ENCODE measurements around the gene SRY.
A peak's percentile ranks its signal among the peaks of the same experiment; 100 is the strongest.
"Not testable (repeated sequence)": the region's sequence is repeated elsewhere in the genome, so short reads cannot be mapped to it uniquely, and the experiment has no call there.

The SRY gene

GRCh38 chrY:2787600-2787999 lies at the start of gene SRY:
Gene SRY, minus strand, starts transcription at chrY:2787682. Its CDS starts 79 bp downstream, at chrY:2787603.
- H3K4me3 ChIP-seq (ENCODE audit: low read depth in 1 of 2, low read length in 2 of 2) = peak within 1 kb of the TSS; percentile 48 to 60
- H3K4me1 ChIP-seq (ENCODE audit: control insufficient read depth in 1 of 2, insufficient read depth in 2 of 2, low read length in 2 of 2) = no peaks in the 10 kb centered on the region
- no peak within 1 kb of the TSS for H3K9ac ChIP-seq (ENCODE audit: low read depth in 1 of 2, low read length in 2 of 2)
- no peaks in the 10 kb centered on the region for H3K36me3 ChIP-seq (ENCODE audit: control insufficient read depth in 1 of 2, insufficient read depth in 2 of 2, low read length in 2 of 2)
- no peaks in the 10 kb centered on the region for H3K9me3 ChIP-seq (ENCODE audit: control insufficient read depth in 1 of 2, low read length in 2 of 2)
- H3K27ac ChIP-seq (ENCODE audit: low read depth, low read length) = no peak within 1 kb of the TSS
- peaks cover 5 to 25% of the 10 kb centered on the region in 2 donors for H3K27me3 ChIP-seq (ENCODE audit: control insufficient read depth in 1 of 2, insufficient read depth in 2 of 2, low read length in 2 of 2)

- Histone ChIP-seq H3K27ac (ENCODE audit: low read depth, low read length) (no peak overlapping the region), H3K9me3 (ENCODE audit: control insufficient read depth in 1 of 2, low read length in 2 of 2) (no peaks in the 10 kb centered on the region), H3K9ac (ENCODE audit: low read depth in 1 of 2, low read length in 2 of 2) (no peak overlapping the region), H3K27me3 (ENCODE audit: control insufficient read depth in 1 of 2, insufficient read depth in 2 of 2, low read length in 2 of 2) (no peaks in the 10 kb centered on the region), H3K4me1 (ENCODE audit: control insufficient read depth in 1 of 2, insufficient read depth in 2 of 2, low read length in 2 of 2) (peaks cover 0 to 1% of the 10 kb centered on the region in 2 donors), H3K4me3 (ENCODE audit: low read depth in 1 of 2, low read length in 2 of 2) (no peak overlapping the region), H3K36me3 (ENCODE audit: control insufficient read depth in 1 of 2, insufficient read depth in 2 of 2, low read length in 2 of 2) (no peaks in the 10 kb centered on the region)
Observed at GRCh38 chrY:2837078-2837477, 49.6 kb upstream of the SRY start.

GRCh38 chrY:2835230-2835629 lies 47.7 kb upstream of the SRY start:
- Histone ChIP-seq H3K9me3 (ENCODE audit: control insufficient read depth in 1 of 2, low read length in 2 of 2) (no peaks in the 10 kb centered on the region), H3K27me3 (ENCODE audit: control insufficient read depth in 1 of 2, insufficient read depth in 2 of 2, low read length in 2 of 2) (no peaks in the 10 kb centered on the region), H3K36me3 (ENCODE audit: control insufficient read depth in 1 of 2, insufficient read depth in 2 of 2, low read length in 2 of 2) (no peaks in the 10 kb centered on the region), H3K4me3 (ENCODE audit: low read depth in 1 of 2, low read length in 2 of 2) (no peak overlapping the region), H3K27ac (ENCODE audit: low read depth, low read length) (no peak overlapping the region), H3K4me1 (ENCODE audit: control insufficient read depth in 1 of 2, insufficient read depth in 2 of 2, low read length in 2 of 2) (no peaks in the 10 kb centered on the region), H3K9ac (ENCODE audit: low read depth in 1 of 2, low read length in 2 of 2) (no peak overlapping the region)

- no peak overlapping the region for H3K27ac ChIP-seq (ENCODE audit: low read depth, low read length)
- no peaks in the 10 kb centered on the region for H3K36me3 ChIP-seq (ENCODE audit: control insufficient read depth in 1 of 2, insufficient read depth in 2 of 2, low read length in 2 of 2)
- no peak overlapping the region for H3K9ac ChIP-seq (ENCODE audit: low read depth in 1 of 2, low read length in 2 of 2)
- H3K4me3 ChIP-seq (ENCODE audit: low read depth in 1 of 2, low read length in 2 of 2) = no peak overlapping the region
- no peaks in the 10 kb centered on the region for H3K9me3 ChIP-seq (ENCODE audit: control insufficient read depth in 1 of 2, low read length in 2 of 2)
- H3K4me1 ChIP-seq (ENCODE audit: control insufficient read depth in 1 of 2, insufficient read depth in 2 of 2, low read length in 2 of 2) = no peaks in the 10 kb centered on the region
- no peaks in the 10 kb centered on the region for H3K27me3 ChIP-seq (ENCODE audit: control insufficient read depth in 1 of 2, insufficient read depth in 2 of 2, low read length in 2 of 2)
Observed at GRCh38 chrY:2828497-2828896, 41.0 kb upstream of the SRY start.

- no peaks in the 10 kb centered on the region for H3K9me3 ChIP-seq (ENCODE audit: control insufficient read depth in 1 of 2, low read length in 2 of 2)
- no peak overlapping the region for H3K9ac ChIP-seq (ENCODE audit: low read depth in 1 of 2, low read length in 2 of 2)
- H3K4me1 ChIP-seq (ENCODE audit: control insufficient read depth in 1 of 2, insufficient read depth in 2 of 2, low read length in 2 of 2) = no peaks in the 10 kb centered on the region
- no peaks in the 10 kb centered on the region for H3K27me3 ChIP-seq (ENCODE audit: control insufficient read depth in 1 of 2, insufficient read depth in 2 of 2, low read length in 2 of 2)
- no peaks in the 10 kb centered on the region for H3K36me3 ChIP-seq (ENCODE audit: control insufficient read depth in 1 of 2, insufficient read depth in 2 of 2, low read length in 2 of 2)
- H3K4me3 ChIP-seq (ENCODE audit: low read depth in 1 of 2, low read length in 2 of 2) = no peak overlapping the region
- no peak overlapping the region for H3K27ac ChIP-seq (ENCODE audit: low read depth, low read length)
Observed at GRCh38 chrY:2824471-2824870, 37.0 kb upstream of the SRY start.

GRCh38 chrY:2817146-2817896 lies 29.8 kb upstream of the SRY start:
- not testable (repeated sequence) for H3K9me3 ChIP-seq (ENCODE audit: control insufficient read depth in 1 of 2, low read length in 2 of 2); H3K4me1 ChIP-seq (ENCODE audit: control insufficient read depth in 1 of 2, insufficient read depth in 2 of 2, low read length in 2 of 2); H3K36me3 ChIP-seq (ENCODE audit: control insufficient read depth in 1 of 2, insufficient read depth in 2 of 2, low read length in 2 of 2); H3K27me3 ChIP-seq (ENCODE audit: control insufficient read depth in 1 of 2, insufficient read depth in 2 of 2, low read length in 2 of 2); H3K9ac ChIP-seq (ENCODE audit: low read depth in 1 of 2, low read length in 2 of 2); H3K27ac ChIP-seq (ENCODE audit: low read depth, low read length); H3K4me3 ChIP-seq (ENCODE audit: low read depth in 1 of 2, low read length in 2 of 2)

GRCh38 chrY:2800246-2800645 lies 12.8 kb upstream of the SRY start:
- Histone ChIP-seq H3K9me3 (ENCODE audit: control insufficient read depth in 1 of 2, low read length in 2 of 2) (no peaks in the 10 kb centered on the region), H3K27me3 (ENCODE audit: control insufficient read depth in 1 of 2, insufficient read depth in 2 of 2, low read length in 2 of 2) (no peaks in the 10 kb centered on the region), H3K9ac (ENCODE audit: low read depth in 1 of 2, low read length in 2 of 2) (no peak overlapping the region), H3K27ac (ENCODE audit: low read depth, low read length) (no peak overlapping the region), H3K36me3 (ENCODE audit: control insufficient read depth in 1 of 2, insufficient read depth in 2 of 2, low read length in 2 of 2) (no peaks in the 10 kb centered on the region), H3K4me3 (ENCODE audit: low read depth in 1 of 2, low read length in 2 of 2) (no peak overlapping the region), H3K4me1 (ENCODE audit: control insufficient read depth in 1 of 2, insufficient read depth in 2 of 2, low read length in 2 of 2) (no peaks in the 10 kb centered on the region)

GRCh38 chrY:2797991-2798390 lies 10.5 kb upstream of the SRY start:
- no peak overlapping the region for H3K27ac ChIP-seq (ENCODE audit: low read depth, low read length)
- H3K4me3 ChIP-seq (ENCODE audit: low read depth in 1 of 2, low read length in 2 of 2) = no peak overlapping the region
- no peaks in the 10 kb centered on the region for H3K36me3 ChIP-seq (ENCODE audit: control insufficient read depth in 1 of 2, insufficient read depth in 2 of 2, low read length in 2 of 2)
- no peaks in the 10 kb centered on the region for H3K9me3 ChIP-seq (ENCODE audit: control insufficient read depth in 1 of 2, low read length in 2 of 2)
- no peaks in the 10 kb centered on the region for H3K27me3 ChIP-seq (ENCODE audit: control insufficient read depth in 1 of 2, insufficient read depth in 2 of 2, low read length in 2 of 2)
- H3K4me1 ChIP-seq (ENCODE audit: control insufficient read depth in 1 of 2, insufficient read depth in 2 of 2, low read length in 2 of 2) = no peaks in the 10 kb centered on the region
- H3K9ac ChIP-seq (ENCODE audit: low read depth in 1 of 2, low read length in 2 of 2) = no peak overlapping the region

GRCh38 chrY:2796977-2797523 lies 9.6 kb upstream of the SRY start:
- no peaks in the 10 kb centered on the region for H3K36me3 ChIP-seq (ENCODE audit: control insufficient read depth in 1 of 2, insufficient read depth in 2 of 2, low read length in 2 of 2)
- H3K4me3 ChIP-seq (ENCODE audit: low read depth in 1 of 2, low read length in 2 of 2) = no peak overlapping the region
- H3K4me1 ChIP-seq (ENCODE audit: control insufficient read depth in 1 of 2, insufficient read depth in 2 of 2, low read length in 2 of 2) = no peaks in the 10 kb centered on the region
- no peak overlapping the region for H3K27ac ChIP-seq (ENCODE audit: low read depth, low read length)
- no peaks in the 10 kb centered on the region for H3K9me3 ChIP-seq (ENCODE audit: control insufficient read depth in 1 of 2, low read length in 2 of 2)
- no peak overlapping the region for H3K9ac ChIP-seq (ENCODE audit: low read depth in 1 of 2, low read length in 2 of 2)
- no peaks in the 10 kb centered on the region for H3K27me3 ChIP-seq (ENCODE audit: control insufficient read depth in 1 of 2, insufficient read depth in 2 of 2, low read length in 2 of 2)

- Histone ChIP-seq H3K27me3 (ENCODE audit: control insufficient read depth in 1 of 2, insufficient read depth in 2 of 2, low read length in 2 of 2) (peaks cover 5 to 25% of the 10 kb centered on the region in 2 donors), H3K36me3 (ENCODE audit: control insufficient read depth in 1 of 2, insufficient read depth in 2 of 2, low read length in 2 of 2) (no peaks in the 10 kb centered on the region), H3K4me3 (ENCODE audit: low read depth in 1 of 2, low read length in 2 of 2) (no peak overlapping the region), H3K9ac (ENCODE audit: low read depth in 1 of 2, low read length in 2 of 2) (no peak overlapping the region), H3K27ac (ENCODE audit: low read depth, low read length) (no peak overlapping the region), H3K9me3 (ENCODE audit: control insufficient read depth in 1 of 2, low read length in 2 of 2) (no peaks in the 10 kb centered on the region), H3K4me1 (ENCODE audit: control insufficient read depth in 1 of 2, insufficient read depth in 2 of 2, low read length in 2 of 2) (no peaks in the 10 kb centered on the region)
Observed at GRCh38 chrY:2789756-2790155, 2.3 kb upstream of the SRY start.

Measured in duodenal mucosa (tissue), 2 donors.